ENCODE data around the gene IFI27. TPM values are rescaled to one million over a fixed set of nuclear protein-coding genes. Genes with fewer than 3 reads are reported as not detected.
"Not testable (repeated sequence)": the region's sequence is repeated elsewhere in the genome, so short reads cannot be mapped to it uniquely, and the experiment has no call there.

IFI27 gene
- total RNA-seq: 100 to 1,000 TPM in 1 of 2 donors, 10 to 100 TPM in 1; 88.4 to 529 TPM

GRCh38 chr14:94110552-94111181, at the start of gene IFI27:
IFI27 (plus strand) TSS chr14:94110736.
- WGBS: 71% methylated on average over 11 of the region's 14 CpGs
- Histone ChIP-seq H3K4me1 (replicated peaks) (no peaks in the 10 kb centered on the region), H3K36me3 (no peaks in the 10 kb centered on the region)

GRCh38 chr14:94062344-94062940, 48.1 kb upstream of the IFI27 start:
- intact Hi-C loops (cut with DNase I): no loop called here
- Histone ChIP-seq H3K27ac (no peak overlapping the region), H3K36me3 (peaks cover 0 to 8% of the 10 kb centered on the region in 2 donors), H3K27me3 (replicated peaks; ENCODE audit: insufficient read depth) (no peaks in the 10 kb centered on the region), H3K9me3 (no peaks in the 10 kb centered on the region), H3K4me3 (no peak overlapping the region), H3K4me1 (replicated peaks) (peaks cover 2% of the 10 kb centered on the region)
- DNase-seq (ENCODE audit: low spot score): no peak
- no peak for TF ChIP-seq CTCF (IDR thresholded peaks at IDR 0.05)
- TF ChIP-seq POLR2A (IDR thresholded peaks at IDR 0.05): no peak
- no peak for TF ChIP-seq POLR2AphosphoS5 (IDR thresholded peaks at IDR 0.05)
- 84% methylated on average over 9 of the region's 9 CpGs for WGBS

More at GRCh38 chr14:94110552-94111181, at the start of gene IFI27:
- peak within 1 kb of the TSS in 1 of 2 donors; percentile 33 for H3K27ac ChIP-seq
- DNase-seq (ENCODE audit: low spot score): no peak
- TF ChIP-seq POLR2AphosphoS5 (IDR thresholded peaks at IDR 0.05) (peak; percentile 39), CTCF (IDR thresholded peaks at IDR 0.05) (no peak), POLR2A (IDR thresholded peaks at IDR 0.05) (no peak)
- no peak within 1 kb of the TSS for H3K4me3 ChIP-seq
- intact Hi-C loops (cut with DNase I): no loop called here
- no peaks in the 10 kb centered on the region for H3K27me3 ChIP-seq (replicated peaks; ENCODE audit: insufficient read depth)
- no peaks in the 10 kb centered on the region for H3K9me3 ChIP-seq

- 54% methylated on average over 8 of the region's 8 CpGs for WGBS
- no peak for TF ChIP-seq CTCF (IDR thresholded peaks at IDR 0.05)
- TF ChIP-seq POLR2A (IDR thresholded peaks at IDR 0.05): no peak
- TF ChIP-seq POLR2AphosphoS5 (IDR thresholded peaks at IDR 0.05): no peak
- peaks cover 2% of the 10 kb centered on the region for H3K4me1 ChIP-seq (replicated peaks)
Observed at GRCh38 chr14:94066089-94066676, 44.4 kb upstream of the IFI27 start.

GRCh38 chr14:94072076-94072475, 38.5 kb upstream of the IFI27 start:
- H3K27me3 ChIP-seq (replicated peaks; ENCODE audit: insufficient read depth); DNase-seq (ENCODE audit: low spot score); H3K27ac ChIP-seq; H3K36me3 ChIP-seq; intact Hi-C loops (cut with DNase I); H3K4me1 ChIP-seq (replicated peaks); H3K4me3 ChIP-seq; H3K9me3 ChIP-seq: not testable (repeated sequence)
- 98% methylated on average over 3 of the region's 3 CpGs for WGBS

More at GRCh38 chr14:94066089-94066676, 44.4 kb upstream of the IFI27 start:
- no peaks in the 10 kb centered on the region for H3K9me3 ChIP-seq
- intact Hi-C loops (cut with DNase I): no loop called here
- H3K36me3 ChIP-seq: no peaks in the 10 kb centered on the region
- H3K4me3 ChIP-seq: no peak overlapping the region
- no peak overlapping the region for H3K27ac ChIP-seq
- no peaks in the 10 kb centered on the region for H3K27me3 ChIP-seq (replicated peaks; ENCODE audit: insufficient read depth)
- DNase-seq (ENCODE audit: low spot score): no peak

- Histone ChIP-seq H3K9me3 (no peaks in the 10 kb centered on the region), H3K27me3 (replicated peaks; ENCODE audit: insufficient read depth) (no peaks in the 10 kb centered on the region), H3K27ac (no peak overlapping the region), H3K4me1 (replicated peaks) (peaks cover 16% of the 10 kb centered on the region), H3K36me3 (no peaks in the 10 kb centered on the region), H3K4me3 (no peak overlapping the region)
- DNase-seq (ENCODE audit: low spot score): no peak
- intact Hi-C loops (cut with DNase I): no loop called here
- WGBS: 94% methylated on average over 3 of the region's 3 CpGs
- TF ChIP-seq POLR2AphosphoS5 (IDR thresholded peaks at IDR 0.05) (no peak), CTCF (IDR thresholded peaks at IDR 0.05) (no peak), POLR2A (IDR thresholded peaks at IDR 0.05) (no peak)
Observed at GRCh38 chr14:94074534-94074933, 36.0 kb upstream of the IFI27 start.

Measured in prostate gland (tissue), 2 donors.